HEK293T (cell line): Measurements from ENCODE around the gene PGD.
"Not testable (repeated sequence)": the region's sequence is repeated elsewhere in the genome, so short reads cannot be mapped to it uniquely, and the experiment has no call there.

Experiments
- ARNT ChIP-seq: fragments of 450-650 bp; IDR thresholded peaks from 2 replicates; pipeline ENCODE4 v1.6.1; 2017; ENCODE audit warnings: mild to moderate bottlenecking
- ELF4 ChIP-seq: fragments of 450-650 bp; IDR thresholded peaks from 2 replicates; pipeline ENCODE4 v1.6.1; 2017; ENCODE audit warnings: antibody characterized with exemption
- PKNOX1 ChIP-seq: fragments of 450-650 bp; IDR thresholded peaks from 2 replicates; pipeline ENCODE4 v1.6.1; 2016
- SP1 ChIP-seq: fragments of 450-650 bp; IDR thresholded peaks from 2 replicates; pipeline ENCODE4 v1.6.1; 2017
- SUZ12 ChIP-seq: fragments of 450-650 bp; IDR thresholded peaks from 2 replicates; pipeline ENCODE4 v1.6.1; 2016; ENCODE audit warnings: mild to moderate bottlenecking

DNA sequence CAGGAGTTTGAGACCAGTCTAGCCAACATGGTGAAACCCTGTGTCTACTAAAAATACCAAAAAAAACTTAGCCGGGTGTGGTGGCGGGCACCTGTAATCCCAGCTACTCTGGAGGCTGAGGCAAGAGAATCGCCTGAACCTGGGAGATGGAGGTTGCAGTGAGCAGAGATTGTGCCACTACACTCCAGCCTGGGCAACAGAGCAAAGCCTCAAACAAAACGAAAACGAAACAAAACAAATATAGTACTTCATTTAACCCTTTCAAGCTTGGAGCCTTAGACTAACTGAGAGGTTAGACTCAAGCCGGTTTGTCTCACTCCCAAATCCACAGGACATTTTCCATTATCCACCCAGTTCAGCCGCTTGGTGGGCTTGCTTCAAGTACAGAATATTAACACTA is 58.6 kb downstream of the PGD start:
- not testable (repeated sequence) for TF ChIP-seq ARNT, ELF4, PKNOX1, SUZ12, SP1
